Right lobe of liver (tissue), 6 donors: Measurements from ENCODE around the gene TGFB1. TPM values are rescaled to one million over a fixed set of nuclear protein-coding genes. Genes with fewer than 3 reads are reported as not detected.

Experiments
- ATAC-seq, 4 donors: fragments of 200-7000 bp; cut with Tn5 transposase; one replicate each; pipeline ENCODE4 v1.9.1; 2020; ENCODE audit warnings: mild to moderate bottlenecking in 4 of 4, moderate library complexity in 4 of 4
- DNase-seq, 3 donors: peaks; one replicate each; pipeline ENCODE4 v3.0.0-alpha.2; 2020
- H3K27ac ChIP-seq, 3 donors: fragments of 200-600 bp; one replicate each; pipeline ENCODE4 v1.8.0; 2022
- H3K27me3 ChIP-seq, 2 donors: fragments of 200-600 bp; one replicate each; pipeline ENCODE4 v1.8.0; 2022
- H3K36me3 ChIP-seq, 4 donors: fragments of 200-600 bp; sonication (generic) in 1 of 4; one replicate each; pipeline versions ENCODE4 v1.5.1 to v1.8.0; 2017 to 2022; ENCODE audit warnings: control low read depth in 1 of 4
- H3K4me1 ChIP-seq, 4 donors: fragments of 200-600 bp; sonication (generic) in 1 of 4; one replicate each; pipeline versions ENCODE4 v1.5.1 to v1.8.0; 2017 to 2022; ENCODE audit warnings: control low read depth in 1 of 4
- H3K4me3 ChIP-seq, 3 donors: fragments of 200-600 bp; one replicate each; pipeline ENCODE4 v1.8.0; 2022
- H3K9me3 ChIP-seq, 4 donors: fragments of 200-600 bp; sonication (generic) in 1 of 4; one replicate each; pipeline versions ENCODE4 v1.5.1 to v1.8.0; 2017 to 2022; ENCODE audit warnings: control low read depth in 1 of 4
- POLR2A ChIP-seq: fragments of 450-650 bp; IDR thresholded peaks from one replicate; pipeline ENCODE4 v1.6.1; 2017; ENCODE audit warnings: antibody characterized with exemption, mild to moderate bottlenecking
- WGBS: methylation state at CpG from one replicate; pipeline ENCODE4 v1.1.6; 2018; ENCODE audit warnings: low coverage, low lambda C conversion rate; ENCODE audit not compliant: insufficient coverage; ENCODE audit errors: missing lambda C conversion rate; 5-methylcytosine and 5-hydroxymethylcytosine counted together
- intact Hi-C, 2 donors: fragments of 100-400 bp; cut with DNase I; formaldehyde crosslinking; loops; one replicate each; pipeline versions ENCODE4 v1.11.2 to v1.14.1; 2022
- total RNA-seq, 6 experiments: library from RNA; depleted of rRNA in 2 of 6; stranded (reverse); fragments of >200 nt in 2 of 6; fragmentation: NEBNext Ultra II Directional in 3 of 6; extraction: Animal tissue kit (Norgen Biotek cat#: 25700) in 3 of 6; gene quantifications; one replicate each; pipeline versions ENCODE4 v1.1.0 to v1.2.4, GENCODE V29; 2016 to 2023
- TF ChIP-seq, protein P1 (sequence below), 4 donors: fragments of 200-600 bp in 3 of 4; fragments of 450-650 bp in 1 of 4; IDR thresholded peaks; one replicate each; pipeline versions ENCODE4 v1.5.1 to v1.8.0; 2016 to 2022; ENCODE audit warnings: antibody characterized with exemption in 4 of 4, mild to moderate bottlenecking in 2 of 4
- donor health status: DM: no; HTN: yes; CAD: no.
- donor health status: DM: no; HTN: no; CAD: no.
- donor health status: DM: no; HTN: no; CAD: no.
- donor health status: DM: no; HTN: yes; CAD: no.
- donor health status: DM: no; HTN: yes; CAD: no.

TGFB1 gene
- total RNA-seq, 6 experiments from 2014 or later = 4.9 to 19.1 (median 8.5) TPM

DNA sequence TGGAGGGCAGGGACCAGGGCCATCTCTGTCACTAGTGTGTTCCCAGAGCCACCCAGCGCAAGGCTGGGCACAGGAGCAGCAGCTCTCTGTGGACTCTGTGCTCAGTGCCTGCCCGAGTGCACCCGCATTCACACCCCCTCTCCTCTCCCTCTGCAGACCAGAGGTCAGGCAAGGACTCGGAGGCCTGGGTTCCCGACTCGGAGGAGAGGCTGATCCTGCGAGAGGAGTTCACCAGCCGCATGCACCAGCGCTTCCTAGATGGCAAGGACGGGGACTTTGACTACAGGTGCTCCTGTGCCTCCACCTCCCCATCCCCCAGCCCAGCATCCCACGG lies 33.6 kb downstream of the TGFB1 start:
- intact Hi-C loops = no loop called here
- Histone ChIP-seq H3K36me3 (peaks cover 11 to 29% (median 17%) of the 10 kb centered on the region in 4 donors), H3K4me1 (peaks cover 0 to 8% (median 1%) of the 10 kb centered on the region in 4 donors), H3K9me3 (no peaks in the 10 kb centered on the region), H3K4me3 (no peak overlapping the region), H3K27me3 (no peaks in the 10 kb centered on the region), H3K27ac (no peak overlapping the region)
- TF ChIP-seq, protein P1, sequence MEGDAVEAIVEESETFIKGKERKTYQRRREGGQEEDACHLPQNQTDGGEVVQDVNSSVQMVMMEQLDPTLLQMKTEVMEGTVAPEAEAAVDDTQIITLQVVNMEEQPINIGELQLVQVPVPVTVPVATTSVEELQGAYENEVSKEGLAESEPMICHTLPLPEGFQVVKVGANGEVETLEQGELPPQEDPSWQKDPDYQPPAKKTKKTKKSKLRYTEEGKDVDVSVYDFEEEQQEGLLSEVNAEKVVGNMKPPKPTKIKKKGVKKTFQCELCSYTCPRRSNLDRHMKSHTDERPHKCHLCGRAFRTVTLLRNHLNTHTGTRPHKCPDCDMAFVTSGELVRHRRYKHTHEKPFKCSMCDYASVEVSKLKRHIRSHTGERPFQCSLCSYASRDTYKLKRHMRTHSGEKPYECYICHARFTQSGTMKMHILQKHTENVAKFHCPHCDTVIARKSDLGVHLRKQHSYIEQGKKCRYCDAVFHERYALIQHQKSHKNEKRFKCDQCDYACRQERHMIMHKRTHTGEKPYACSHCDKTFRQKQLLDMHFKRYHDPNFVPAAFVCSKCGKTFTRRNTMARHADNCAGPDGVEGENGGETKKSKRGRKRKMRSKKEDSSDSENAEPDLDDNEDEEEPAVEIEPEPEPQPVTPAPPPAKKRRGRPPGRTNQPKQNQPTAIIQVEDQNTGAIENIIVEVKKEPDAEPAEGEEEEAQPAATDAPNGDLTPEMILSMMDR (IDR thresholded peaks at IDR 0.05) = no peak
- TF ChIP-seq POLR2A = no peak
- peak in 1 of 3 donors; percentile 43 for DNase-seq
- no peak for ATAC-seq
- 70% methylated on average over 2 of the region's 11 CpGs for WGBS

DNA sequence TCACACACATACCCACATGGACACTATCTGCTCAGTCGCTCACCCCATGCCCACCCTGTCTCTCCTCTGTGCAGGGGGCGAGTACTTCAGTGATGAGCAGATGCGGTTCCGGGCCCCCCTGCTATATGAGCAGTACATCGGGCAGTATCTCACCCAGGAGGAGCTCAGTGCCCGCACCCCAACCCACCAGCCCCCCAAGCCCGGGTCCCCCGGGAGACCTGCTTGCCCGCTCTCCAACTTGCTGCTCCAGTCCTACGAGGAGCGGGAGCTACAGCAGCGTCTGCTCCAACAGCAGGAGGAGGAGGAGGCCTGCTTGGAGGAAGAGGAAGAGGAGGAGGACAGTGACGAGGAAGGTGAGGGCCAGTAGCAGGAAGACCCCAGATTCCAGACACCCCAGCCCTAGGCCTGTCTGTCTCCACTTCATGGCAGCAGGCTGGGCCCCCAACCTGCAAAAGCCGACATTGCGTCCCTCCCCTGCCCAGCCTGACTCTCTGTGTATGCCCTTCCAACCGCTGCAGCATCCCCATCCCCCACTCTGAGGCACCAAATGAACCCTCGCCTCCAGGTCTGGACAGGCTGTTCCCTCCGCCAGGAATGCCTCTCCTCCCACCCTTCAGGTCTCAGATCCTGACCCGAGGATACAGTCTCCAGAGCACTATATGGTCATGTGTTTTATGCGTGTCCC lies 34.1 kb downstream of the TGFB1 start:
- Histone ChIP-seq H3K36me3 (peaks cover 11 to 29% (median 17%) of the 10 kb centered on the region in 4 donors), H3K27me3 (no peaks in the 10 kb centered on the region), H3K27ac (no peak overlapping the region), H3K4me1 (peaks cover 0 to 8% (median 0%) of the 10 kb centered on the region in 4 donors), H3K4me3 (no peak overlapping the region), H3K9me3 (no peaks in the 10 kb centered on the region)
- intact Hi-C loops = no loop called here
- TF ChIP-seq POLR2A = no peak
- 94% methylated on average over 6 of the region's 20 CpGs for WGBS
- DNase-seq (peak in 1 of 3 donors; percentile 39), ATAC-seq (no peak)

DNA sequence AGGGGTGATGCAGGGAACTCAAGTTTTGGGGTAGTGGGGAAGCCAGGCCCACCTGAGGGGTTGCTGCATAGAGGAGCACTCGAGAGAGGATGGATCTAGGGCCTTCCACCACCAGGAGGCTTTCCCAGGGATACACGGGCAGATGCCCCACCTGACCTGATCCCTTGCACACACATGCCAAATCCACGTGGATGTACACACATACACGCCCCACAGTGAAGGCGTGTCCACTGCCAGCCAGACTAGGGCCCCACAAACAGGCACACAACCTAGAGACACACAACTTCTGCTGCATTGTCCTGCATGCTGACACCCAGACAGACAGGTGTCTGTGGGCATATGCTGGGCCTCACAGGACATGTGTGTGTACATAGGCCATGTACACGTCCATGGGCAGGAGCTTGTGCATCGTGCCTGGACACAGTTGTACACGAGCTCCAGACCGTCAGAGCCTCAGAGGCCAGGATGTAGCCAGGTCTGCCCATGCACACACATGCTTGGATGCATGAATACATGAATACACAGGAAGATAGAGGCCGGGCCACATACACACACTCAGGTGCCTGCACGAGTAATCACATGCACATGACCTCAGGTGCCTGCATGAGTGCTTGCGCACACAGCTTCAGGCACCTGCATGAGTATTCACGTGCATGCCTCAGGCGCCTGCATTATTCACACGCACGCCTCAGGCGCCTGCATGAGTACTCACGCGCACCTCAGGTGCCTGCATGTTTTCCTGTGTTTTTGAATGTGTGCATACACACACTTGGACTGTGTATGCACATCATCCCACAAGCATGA lies 34.8 kb downstream of the TGFB1 start:
- no peak overlapping the region for H3K4me3 ChIP-seq
- H3K4me1 ChIP-seq = peaks cover 0 to 8% (median 0%) of the 10 kb centered on the region in 4 donors
- peaks cover 11 to 29% (median 20%) of the 10 kb centered on the region in 4 donors for H3K36me3 ChIP-seq
- no peaks in the 10 kb centered on the region for H3K9me3 ChIP-seq
- no peaks in the 10 kb centered on the region for H3K27me3 ChIP-seq
- 87% methylated on average over 3 of the region's 19 CpGs for WGBS
- no peak overlapping the region for H3K27ac ChIP-seq
- intact Hi-C loops = no loop called here
- ATAC-seq (no peak), DNase-seq (no peak)
- TF ChIP-seq, protein P1 (IDR thresholded peaks at IDR 0.05) = no peak
- no peak for TF ChIP-seq POLR2A

DNA sequence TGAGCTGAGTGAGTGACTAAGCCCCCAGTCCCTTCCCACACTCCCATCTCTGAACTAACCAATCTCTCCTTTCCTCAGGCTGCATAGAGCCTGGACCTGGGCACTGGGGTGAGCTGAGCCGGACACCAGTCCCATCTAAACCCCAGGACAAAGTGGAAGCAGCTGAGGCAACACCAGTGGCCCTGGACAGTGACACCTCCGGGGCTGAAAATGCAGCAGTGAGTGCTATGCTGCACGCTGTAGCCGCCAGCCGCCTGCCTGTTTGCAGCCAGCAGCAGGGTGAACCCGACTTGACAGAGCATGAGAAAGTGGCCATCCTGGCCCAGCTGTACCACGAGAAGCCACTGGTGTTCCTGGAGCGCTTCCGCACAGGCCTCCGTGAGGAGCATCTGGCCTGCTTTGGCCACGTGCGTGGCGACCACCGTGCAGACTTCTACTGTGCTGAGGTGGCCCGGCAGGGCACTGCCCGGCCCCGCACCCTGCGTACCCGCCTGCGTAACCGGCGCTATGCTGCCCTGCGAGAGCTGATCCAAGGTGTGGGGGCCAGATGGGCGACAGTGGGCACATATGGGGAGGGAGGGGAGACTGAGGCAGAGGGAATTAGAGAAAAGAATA lies 37.3 kb downstream of the TGFB1 start:
- Histone ChIP-seq H3K4me3 (no peak overlapping the region), H3K27me3 (no peaks in the 10 kb centered on the region), H3K4me1 (peaks cover 0 to 7% (median under 1%) of the 10 kb centered on the region in 4 donors), H3K27ac (no peak overlapping the region), H3K9me3 (no peaks in the 10 kb centered on the region), H3K36me3 (peaks cover 11 to 37% (median 23%) of the 10 kb centered on the region in 4 donors)
- no peak for ATAC-seq
- peak in 1 of 3 donors; percentile 43 for DNase-seq
- no peak for TF ChIP-seq POLR2A
- TF ChIP-seq, protein P1 (IDR thresholded peaks at IDR 0.05) = no peak
- intact Hi-C loops = no loop called here
- 91% methylated on average over 13 of the region's 24 CpGs for WGBS

DNA sequence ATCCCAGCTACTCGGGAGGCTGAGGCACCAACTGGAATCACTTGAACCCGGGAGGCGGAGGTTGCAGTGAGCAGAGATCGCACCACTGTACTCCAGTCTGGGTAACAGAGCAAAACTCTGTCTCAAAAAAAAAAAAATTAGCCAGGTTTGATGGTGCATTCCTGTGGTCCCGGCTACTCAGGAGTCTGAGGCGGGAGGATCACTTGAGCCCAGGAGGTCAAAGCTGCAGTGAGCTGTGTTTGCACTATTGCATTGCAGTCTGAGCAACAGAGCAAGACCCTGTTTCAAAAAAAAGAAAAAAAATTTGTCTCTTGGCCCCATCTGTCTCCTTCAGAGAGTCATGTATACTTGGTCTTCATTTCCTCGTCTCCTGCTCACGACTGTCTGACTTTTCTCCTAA lies 42.1 kb downstream of the TGFB1 start:
- ATAC-seq = no peak
- intact Hi-C loops = no loop called here
- 75% methylated on average over 5 of the region's 8 CpGs for WGBS
- Histone ChIP-seq H3K4me3 (no peak overlapping the region), H3K27ac (no peak overlapping the region), H3K27me3 (no peaks in the 10 kb centered on the region), H3K9me3 (no peaks in the 10 kb centered on the region), H3K4me1 (peaks cover 0 to 27% (median 13%) of the 10 kb centered on the region in 4 donors), H3K36me3 (peaks cover 3 to 19% (median 13%) of the 10 kb centered on the region in 4 donors)
- DNase-seq = no peak
- no peak for TF ChIP-seq POLR2A
- TF ChIP-seq, protein P1 (IDR thresholded peaks at IDR 0.05) = no peak
